ENCODE data around the gene PYGL. TPM values are rescaled to one million over a fixed set of nuclear protein-coding genes. Genes with fewer than 3 reads are reported as not detected.

PYGL gene
- total and polyA plus RNA-seq, 3 experiments from 2014 or later = 0.44 to 0.81 TPM; not detected in 1

GRCh38 chr14:50855558-50855957, 88.7 kb downstream of the PYGL start:
- no peak overlapping the region for H3K27ac Mint-ChIP-seq
- CTCF ChIA-PET = interaction anchor here (8.5 kb wide), 1 partner anchor 66 kb away, joined by 122 read pairs; no protein-coding TSS in a partner anchor
- no peaks in the 10 kb centered on the region for H3K36me3 ChIP-seq (ENCODE audit: insufficient read depth, low read length)
- peaks cover 7 to 13% (median 10%) of the 10 kb centered on the region in 3 donors for H3K4me1 Mint-ChIP-seq
- DNase-seq = no peak
- H3K4me3 Mint-ChIP-seq = no peak overlapping the region
- no peaks in the 10 kb centered on the region for H3K27me3 Mint-ChIP-seq
- no peaks in the 10 kb centered on the region for H3K9me3 ChIP-seq (ENCODE audit: low read length)
- no peaks in the 10 kb centered on the region for H3K9me3 Mint-ChIP-seq
- H3K36me3 Mint-ChIP-seq = peaks cover 0 to 4% (median 1%) of the 10 kb centered on the region in 3 donors
- H3K27me3 ChIP-seq (ENCODE audit: insufficient read depth, low read length, poor library complexity, severe bottlenecking) = no peaks in the 10 kb centered on the region
- POLR2A ChIA-PET = no interaction called here
- no peak overlapping the region for H3K27ac ChIP-seq (ENCODE audit: low read depth, low read length)
- H3K4me3 ChIP-seq (ENCODE audit: low read length) = no peak overlapping the region
- H3K4me1 ChIP-seq (ENCODE audit: insufficient read depth, low read length) = peaks cover 7% of the 10 kb centered on the region

Other genes with a start within 250 kb of the PYGL start
- gene NIN, start 113.3 kb downstream of the PYGL start, total RNA-seq = 10 to 100 TPM; 73.8 to 77.8 TPM
- 64.3 TPM for gene NIN, start 113.3 kb downstream of the PYGL start, polyA plus RNA-seq
- not detected for gene ABHD12B, start 72.4 kb downstream of the PYGL start, total RNA-seq
- gene ABHD12B, start 72.4 kb downstream of the PYGL start, polyA plus RNA-seq = not detected
- gene TRIM9, start 150.6 kb upstream of the PYGL start, total RNA-seq = 1 to 10 TPM in 1 of 2 experiments, under 1 TPM in 1; 0.85 to 1.0 TPM
- gene TRIM9, start 150.6 kb upstream of the PYGL start, polyA plus RNA-seq = 0.05 TPM

Measured in CD8-positive, alpha-beta memory T cell (primary cell).